ENCODE measurements around the gene P2RX5. TPM values are rescaled to one million over a fixed set of nuclear protein-coding genes. Genes with fewer than 3 reads are reported as not detected.
A peak's percentile ranks its signal among the peaks of the same experiment; 100 is the strongest.

The P2RX5 gene
- total and polyA plus RNA-seq, 2 donors (not counting 1 experiment from before 2014, with no cell fraction given) = 0.79 to 0.99 TPM

DNA sequence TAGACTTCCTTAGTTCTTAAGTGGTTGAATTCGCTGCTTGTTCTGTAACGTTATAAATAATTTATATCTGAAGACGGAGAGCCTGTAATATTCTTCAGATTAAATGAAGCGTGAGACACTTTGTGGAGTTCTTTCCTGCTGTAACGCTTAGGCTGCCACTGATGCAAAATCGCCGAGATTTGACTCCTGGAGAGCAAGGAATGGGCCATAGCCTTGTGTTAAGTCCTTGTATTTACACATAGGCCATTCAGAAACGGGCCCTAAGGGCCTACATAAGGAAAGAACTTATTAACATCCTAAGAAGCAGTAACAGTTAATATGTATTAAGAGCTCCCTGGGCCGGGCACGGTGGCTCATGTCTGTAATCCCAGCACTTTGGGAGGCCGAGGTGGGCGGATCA, 26.4 kb downstream of the P2RX5 start:
- Histone ChIP-seq H3K27ac (ENCODE audit: insufficient read depth, low read length) (peak overlapping the region; percentile 93), H3K79me2 (ENCODE audit: control insufficient read depth, insufficient read depth, low read length) (peaks cover 42% of the 10 kb centered on the region)

DNA sequence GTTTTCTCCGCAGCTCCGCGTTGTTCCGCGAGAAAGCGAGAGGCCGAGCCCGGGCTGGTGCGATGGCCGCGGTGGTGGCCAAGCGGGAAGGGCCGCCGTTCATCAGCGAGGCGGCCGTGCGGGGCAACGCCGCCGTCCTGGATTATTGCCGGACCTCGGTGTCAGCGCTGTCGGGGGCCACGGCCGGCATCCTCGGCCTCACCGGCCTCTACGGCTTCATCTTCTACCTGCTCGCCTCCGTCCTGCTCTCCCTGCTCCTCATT, 26.9 kb downstream of the P2RX5 start:
- Histone ChIP-seq H3K9ac (ENCODE audit: insufficient read depth, low read length) (peak overlapping the region; percentile 97), H3K4me1 (ENCODE audit: control insufficient read depth, extremely low read depth, insufficient read depth, low read length) (peaks cover 11% of the 10 kb centered on the region), H4K20me1 (ENCODE audit: control insufficient read depth, extremely low read depth, insufficient read depth, low read length) (no peaks in the 10 kb centered on the region), H3K9me3 (ENCODE audit: control insufficient read depth, insufficient read depth, low read depth, low read length) (no peaks in the 10 kb centered on the region), H3K79me2 (ENCODE audit: control insufficient read depth, insufficient read depth, low read length) (peaks cover 46% of the 10 kb centered on the region), H3K27me3 (ENCODE audit: control insufficient read depth, insufficient read depth, low read length) (no peaks in the 10 kb centered on the region), H2AFZ (ENCODE audit: low read length) (peak overlapping the region; percentile 80), H3K27ac (ENCODE audit: insufficient read depth, low read length) (peak overlapping the region; percentile 93), H3K36me3 (ENCODE audit: control insufficient read depth, insufficient read depth, low read length) (peaks cover 7% of the 10 kb centered on the region), H3K4me2 (ENCODE audit: extremely low read depth, insufficient read depth, low read length) (peak overlapping the region; percentile 90), H3K4me3 (replicated peaks in 1 of 4; ENCODE audit: control extremely low read depth in 1 of 4, insufficient read depth in 1 of 4, low read depth in 3 of 4, low read length in 4 of 4) (peak overlapping the region; percentile 58 to 98 (median 87))
- no peak for DNase-seq (ENCODE audit: low read depth in 2 of 2)
- TF ChIP-seq, protein P1, sequence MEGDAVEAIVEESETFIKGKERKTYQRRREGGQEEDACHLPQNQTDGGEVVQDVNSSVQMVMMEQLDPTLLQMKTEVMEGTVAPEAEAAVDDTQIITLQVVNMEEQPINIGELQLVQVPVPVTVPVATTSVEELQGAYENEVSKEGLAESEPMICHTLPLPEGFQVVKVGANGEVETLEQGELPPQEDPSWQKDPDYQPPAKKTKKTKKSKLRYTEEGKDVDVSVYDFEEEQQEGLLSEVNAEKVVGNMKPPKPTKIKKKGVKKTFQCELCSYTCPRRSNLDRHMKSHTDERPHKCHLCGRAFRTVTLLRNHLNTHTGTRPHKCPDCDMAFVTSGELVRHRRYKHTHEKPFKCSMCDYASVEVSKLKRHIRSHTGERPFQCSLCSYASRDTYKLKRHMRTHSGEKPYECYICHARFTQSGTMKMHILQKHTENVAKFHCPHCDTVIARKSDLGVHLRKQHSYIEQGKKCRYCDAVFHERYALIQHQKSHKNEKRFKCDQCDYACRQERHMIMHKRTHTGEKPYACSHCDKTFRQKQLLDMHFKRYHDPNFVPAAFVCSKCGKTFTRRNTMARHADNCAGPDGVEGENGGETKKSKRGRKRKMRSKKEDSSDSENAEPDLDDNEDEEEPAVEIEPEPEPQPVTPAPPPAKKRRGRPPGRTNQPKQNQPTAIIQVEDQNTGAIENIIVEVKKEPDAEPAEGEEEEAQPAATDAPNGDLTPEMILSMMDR (conservative IDR thresholded peaks at IDR 0.05 in 1 of 2, IDR thresholded peaks at IDR 0.05 in 1 of 2; ENCODE audit: low read depth in 1 of 2, low read length in 2 of 2) = no peak
- TF ChIP-seq EZH2 (IDR thresholded peaks at IDR 0.05; ENCODE audit: low read length, missing control alignments) = no peak

More for the DNA sequence above, 26.4 kb downstream of the P2RX5 start:
- no peak for DNase-seq (ENCODE audit: low read depth in 2 of 2)
- Histone ChIP-seq H3K9ac (ENCODE audit: insufficient read depth, low read length) (no peak overlapping the region), H3K9me3 (ENCODE audit: control insufficient read depth, insufficient read depth, low read depth, low read length) (no peaks in the 10 kb centered on the region), H3K4me3 (replicated peaks in 1 of 4; ENCODE audit: control extremely low read depth in 1 of 4, insufficient read depth in 1 of 4, low read depth in 3 of 4, low read length in 4 of 4) (peak overlapping the region; percentile 58 to 98 (median 87)), H3K4me2 (ENCODE audit: extremely low read depth, insufficient read depth, low read length) (peak overlapping the region; percentile 90), H3K4me1 (ENCODE audit: control insufficient read depth, extremely low read depth, insufficient read depth, low read length) (peaks cover 11% of the 10 kb centered on the region), H3K27me3 (ENCODE audit: control insufficient read depth, insufficient read depth, low read length) (no peaks in the 10 kb centered on the region), H4K20me1 (ENCODE audit: control insufficient read depth, extremely low read depth, insufficient read depth, low read length) (no peaks in the 10 kb centered on the region), H2AFZ (ENCODE audit: low read length) (no peak overlapping the region), H3K36me3 (ENCODE audit: control insufficient read depth, insufficient read depth, low read length) (peaks cover 5% of the 10 kb centered on the region)
- TF ChIP-seq, protein P1 (conservative IDR thresholded peaks at IDR 0.05 in 1 of 2, IDR thresholded peaks at IDR 0.05 in 1 of 2; ENCODE audit: low read depth in 1 of 2, low read length in 2 of 2) = no peak

DNA sequence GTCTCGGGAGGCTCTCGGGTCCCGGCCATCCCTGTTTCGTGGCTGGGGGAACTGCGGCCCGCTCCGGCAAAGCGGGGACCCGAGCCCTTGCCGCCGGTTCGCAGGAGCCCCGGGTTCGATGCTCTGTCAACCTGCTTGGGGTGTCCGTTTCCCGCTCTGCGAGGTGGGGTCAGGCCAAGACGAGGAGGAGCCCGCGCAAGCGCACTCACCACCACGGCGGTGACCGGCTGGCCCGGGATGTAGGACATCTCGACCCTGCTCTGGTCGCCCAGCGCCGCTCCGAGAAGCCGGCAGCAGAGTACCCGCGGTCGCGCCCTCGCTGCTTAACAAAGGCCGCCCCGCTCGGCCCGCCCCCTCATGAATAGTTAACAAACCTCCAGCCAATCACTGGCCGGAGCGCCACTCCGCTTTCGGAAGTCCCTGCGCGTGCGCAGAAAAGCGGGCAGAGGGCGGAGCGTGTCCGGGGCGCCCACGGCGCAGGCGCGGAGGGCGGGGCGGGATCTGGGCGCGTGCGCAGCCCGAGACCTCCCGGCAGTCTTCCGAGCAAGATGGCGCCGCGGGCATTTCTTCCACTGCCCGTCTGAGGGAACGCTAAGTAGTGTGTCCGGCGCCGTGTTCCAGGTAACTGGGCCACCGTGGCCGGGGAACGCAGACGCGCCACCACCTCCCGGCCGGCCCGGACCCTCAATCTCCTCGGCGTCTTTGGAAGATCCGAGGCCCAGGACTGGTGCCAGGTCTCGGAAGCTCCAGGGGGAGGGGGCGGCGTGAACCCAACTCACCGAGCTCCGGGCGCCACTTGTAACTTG, 27.5 kb downstream of the P2RX5 start, which contains the start of the genes EMC6 and TAX1BP3:
Gene EMC6 (plus strand): TSS at position 534 of the 806 bp plus-strand sequence. CDS start 335 bp downstream, outside the sequence.
Gene TAX1BP3 (minus strand): TSS at position 300 of the 806 bp plus-strand sequence. CDS start 52 bp downstream, at position 248.
- H3K79me2 ChIP-seq (ENCODE audit: control insufficient read depth, insufficient read depth, low read length) = peaks cover 46% of the 10 kb centered on the region

More for the DNA sequence above, 27.5 kb downstream of the P2RX5 start, which contains the start of the genes EMC6 and TAX1BP3:
- Histone ChIP-seq H3K36me3 (ENCODE audit: control insufficient read depth, insufficient read depth, low read length) (peaks cover 12% of the 10 kb centered on the region), H3K27me3 (ENCODE audit: control insufficient read depth, insufficient read depth, low read length) (no peaks in the 10 kb centered on the region), H3K4me3 (replicated peaks in 1 of 4; ENCODE audit: control extremely low read depth in 1 of 4, insufficient read depth in 1 of 4, low read depth in 3 of 4, low read length in 4 of 4) (peak within 1 kb of the TSS; percentile 58 to 98 (median 93)), H3K4me1 (ENCODE audit: control insufficient read depth, extremely low read depth, insufficient read depth, low read length) (peaks cover 11% of the 10 kb centered on the region), H3K27ac (ENCODE audit: insufficient read depth, low read length) (peak within 1 kb of the TSS; percentile 98), H3K9me3 (ENCODE audit: control insufficient read depth, insufficient read depth, low read depth, low read length) (no peaks in the 10 kb centered on the region), H3K9ac (ENCODE audit: insufficient read depth, low read length) (peak within 1 kb of the TSS; percentile 97), H4K20me1 (ENCODE audit: control insufficient read depth, extremely low read depth, insufficient read depth, low read length) (no peaks in the 10 kb centered on the region), H3K4me2 (ENCODE audit: extremely low read depth, insufficient read depth, low read length) (peak within 1 kb of the TSS; percentile 100), H2AFZ (ENCODE audit: low read length) (peak within 1 kb of the TSS; percentile 80)
- TF ChIP-seq EZH2 (IDR thresholded peaks at IDR 0.05; ENCODE audit: low read length, missing control alignments) = no peak
- TF ChIP-seq, protein P1 (conservative IDR thresholded peaks at IDR 0.05 in 1 of 2, IDR thresholded peaks at IDR 0.05 in 1 of 2; ENCODE audit: low read depth in 1 of 2, low read length in 2 of 2) = no peak
- peak; percentile 94 to 97 for DNase-seq (ENCODE audit: low read depth in 2 of 2)
